SU-DHL-6 (cell line): ENCODE measurements around the gene PTPRJ.

Experiments
- CTCF ChIP-seq: fragments of 200-600 bp; sonication (generic); IDR thresholded peaks from one replicate; pipeline ENCODE4 v1.5.1; 2017; ENCODE audit warnings: antibody characterized with exemption, mild to moderate bottlenecking, low read length, moderate library complexity; ENCODE audit not compliant: insufficient read depth, poor library complexity, severe bottlenecking
- EZH2phosphoT487 ChIP-seq: fragments of 200-600 bp; sonication (generic), shearing (Covaris generic); conservative IDR thresholded peaks from 2 replicates; pipeline ENCODE4 v1.6.1; 2018; ENCODE audit warnings: mild to moderate bottlenecking, antibody characterized with exemption, low read length, moderate library complexity, mixed read lengths

GRCh38 chr11:48172818-48173609 is 192.7 kb downstream of the PTPRJ start:
- peak; percentile 90 for TF ChIP-seq CTCF
- no peak for TF ChIP-seq EZH2phosphoT487
